GM19239 (cell line): ENCODE measurements around the gene TMIGD3.

Source experiments
- DNase-seq: peaks from one replicate; pipeline ENCODE4 v3.0.0; 2011; ENCODE audit warnings: low spot score; ENCODE audit not compliant: insufficient read length
- FAIRE-seq: peaks from 2 replicates; lab custom pipeline; 2011; peaks lifted over from hg19 to GRCh38; lab: Jason Lieb, UNC

TMIGD3 gene

GRCh38 chr1:111452581-111452980 lies 50.9 kb downstream of the TMIGD3 start:
- FAIRE-seq (no peak), DNase-seq (no peak)

GRCh38 chr1:111450185-111450584 lies 53.2 kb downstream of the TMIGD3 start:
- FAIRE-seq (no peak), DNase-seq (no peak)

- DNase-seq, result no peak
Measured at GRCh38 chr1:111449703-111450017, 53.8 kb downstream of the TMIGD3 start.

GRCh38 chr1:111448918-111449702 lies 54.3 kb downstream of the TMIGD3 start, which contains the start of the genes ATP5PB and WDR77:
ATP5PB (plus strand) TSS chr1:111449464; CDS start chr1:111449542, 78 bp downstream.
WDR77 (minus strand) TSS chr1:111449256; CDS start chr1:111449169, 87 bp downstream.
- FAIRE-seq (peak; percentile 99), DNase-seq (peak; percentile 86)

More at GRCh38 chr1:111449703-111450017, 53.8 kb downstream of the TMIGD3 start:
- no peak for FAIRE-seq

GRCh38 chr1:111448482-111448917 lies 54.9 kb downstream of the TMIGD3 start:
- DNase-seq (no peak), FAIRE-seq (no peak)

GRCh38 chr1:111446967-111447892 lies 56.2 kb downstream of the TMIGD3 start:
- DNase-seq (no peak), FAIRE-seq (no peak)

GRCh38 chr1:111446546-111446945 lies 56.9 kb downstream of the TMIGD3 start:
- DNase-seq (no peak), FAIRE-seq (no peak)

GRCh38 chr1:111444031-111444430 lies 59.4 kb downstream of the TMIGD3 start:
- FAIRE-seq (no peak), DNase-seq (no peak)

- FAIRE-seq (no peak), DNase-seq (no peak)
Measured at GRCh38 chr1:111442457-111442856, 61.0 kb downstream of the TMIGD3 start.

- no peak for DNase-seq
- FAIRE-seq, result peak; percentile 58
Measured at GRCh38 chr1:111441573-111442192, 61.8 kb downstream of the TMIGD3 start.

GRCh38 chr1:111439461-111440351 lies 63.7 kb downstream of the TMIGD3 start:
- DNase-seq (no peak), FAIRE-seq (no peak)

GRCh38 chr1:111436726-111437125 lies 66.7 kb downstream of the TMIGD3 start:
- DNase-seq, result no peak
- no peak for FAIRE-seq
